ENCODE data around the gene HUS1B. TPM values are rescaled to one million over a fixed set of nuclear protein-coding genes. Genes with fewer than 3 reads are reported as not detected.
A peak's percentile ranks its signal among the peaks of the same experiment; 100 is the strongest.

HUS1B gene
- total and polyA plus RNA-seq, 9 of the 15 experiments (the other 6 are each of a cell fraction or from before 2014, with no cell fraction given): 0.16 to 1.4 (median 0.38) TPM; not detected in 1

GRCh38 chr6:692858-693722 is 36.2 kb upstream of the HUS1B start, which contains the start of gene EXOC2 (continued):
- TF ChIP-seq GTF3C2 (IDR thresholded peaks at IDR 0.05; ENCODE audit: borderline replicate concordance, extremely low read depth, insufficient read length) (no peak), NR1H2 (CRISPR knock-in tag; IDR thresholded peaks at IDR 0.05) (no peak), RAD21 (CRISPR knock-in tag; conservative IDR thresholded peaks at IDR 0.05 in 1 of 2, IDR thresholded peaks at IDR 0.05 in 1 of 2) (no peak), CREM (IDR thresholded peaks at IDR 0.05; ENCODE audit: low read depth) (peak; percentile 93), PURB (CRISPR knock-in tag; IDR thresholded peaks at IDR 0.05; ENCODE audit: low read depth) (no peak), NFE2L1 (tag; IDR thresholded peaks at IDR 0.05; ENCODE audit: borderline replicate concordance, low read depth) (no peak), TAF1 (IDR thresholded peaks at IDR 0.05; ENCODE audit: control insufficient read depth, extremely low read depth, insufficient read depth, low read length, severe bottlenecking) (peak; percentile 75), RBFOX2 (IDR thresholded peaks at IDR 0.05; ENCODE audit: low read depth, low read length) (peak; percentile 88), GATAD2B (IDR thresholded peaks at IDR 0.05; ENCODE audit: borderline replicate concordance) (peak; percentile 57; the same call in 1 of the 2 replicates), ZNF584 (CRISPR knock-in tag; IDR thresholded peaks at IDR 0.05; ENCODE audit: low read depth) (no peak), HDGF (IDR thresholded peaks at IDR 0.05) (0 out of 2 replicates have a peak, but pooled peaks have one; percentile 27), ZNF347 (CRISPR knock-in tag; IDR thresholded peaks at IDR 0.05; ENCODE audit: low read depth) (no peak), PCBP2 (IDR thresholded peaks at IDR 0.05; ENCODE audit: low read depth, low read length, poor library complexity, severe bottlenecking) (no peak), L3MBTL2 (IDR thresholded peaks at IDR 0.05) (peak; percentile 96), ZBTB33 (CRISPR knock-in tag; IDR thresholded peaks at IDR 0.05) (peak; percentile 51), PTRF (tag; IDR thresholded peaks at IDR 0.05) (no peak), ATF7 (IDR thresholded peaks at IDR 0.05) (peak; percentile 58; the same call in 1 of the 2 replicates), RCOR1 (IDR thresholded peaks at IDR 0.05; ENCODE audit: borderline replicate concordance in 1 of 2, low read depth in 2 of 2, low read length in 2 of 2) (peak; percentile 79 to 82), POLR2B (IDR thresholded peaks at IDR 0.05; ENCODE audit: low read depth, partially characterized antibody) (peak; percentile 58), CREBBP (IDR thresholded peaks at IDR 0.05; ENCODE audit: low read depth, low read length) (no peak), CBFB (CRISPR knock-in tag; IDR thresholded peaks at IDR 0.05) (no peak)
